Astrocyte (in vitro differentiated cells and primary cell): ENCODE results near the gene ADAM23. TPM values are rescaled to one million over a fixed set of nuclear protein-coding genes. Genes with fewer than 3 reads are reported as not detected.

Source experiments
- DNase-seq: peaks from one replicate; pipeline ENCODE4 v3.0.0-alpha.2; 2010; ENCODE audit warnings: low read depth
- FAIRE-seq: peaks from 2 replicates; lab custom pipeline; 2011; peaks lifted over from hg19 to GRCh38; lab: Jason Lieb, UNC
- H2AFZ ChIP-seq: 2 replicates; pipeline ENCODE4 v1.6.0; 2012; ENCODE audit warnings: low read depth, low read length, inconsistent platforms
- H3K27ac ChIP-seq: 2 replicates; pipeline ENCODE4 v1.5.1; 2011; ENCODE audit warnings: low read depth, low read length, inconsistent platforms
- H3K27me3 ChIP-seq: 2 replicates; pipeline ENCODE4 v1.6.0; 2011; ENCODE audit warnings: low read length, inconsistent platforms; ENCODE audit not compliant: insufficient read depth
- H3K36me3 ChIP-seq: 2 replicates; pipeline ENCODE4 v1.5.1; 2011; ENCODE audit warnings: low read length, inconsistent platforms; ENCODE audit not compliant: insufficient read depth
- H3K4me1 ChIP-seq: 2 replicates; pipeline ENCODE4 v1.5.1; 2011; ENCODE audit warnings: low read length, inconsistent platforms; ENCODE audit not compliant: insufficient read depth
- H3K4me2 ChIP-seq: 2 replicates; pipeline ENCODE4 v1.6.0; 2012; ENCODE audit warnings: low read length, inconsistent platforms
- H3K4me3 ChIP-seq: 2 replicates; pipeline ENCODE4 v1.5.1; 2011; ENCODE audit warnings: low read depth, mild to moderate bottlenecking, low read length, inconsistent platforms; ENCODE audit not compliant: insufficient read depth
- H3K79me2 ChIP-seq: 2 replicates; pipeline ENCODE4 v1.6.0; 2012; ENCODE audit warnings: mild to moderate bottlenecking, low read length, inconsistent platforms; ENCODE audit not compliant: insufficient read depth
- H3K9ac ChIP-seq: 2 replicates; pipeline ENCODE4 v1.6.0; 2012; ENCODE audit warnings: mild to moderate bottlenecking, low read length, inconsistent platforms
- H3K9me3 ChIP-seq: 2 replicates; pipeline ENCODE4 v1.5.1; 2012; ENCODE audit warnings: low read depth, mild to moderate bottlenecking, low read length, inconsistent platforms; ENCODE audit not compliant: insufficient read depth
- H4K20me1 ChIP-seq: 2 replicates; pipeline ENCODE4 v1.6.0; 2012; ENCODE audit warnings: low read length, inconsistent platforms; ENCODE audit not compliant: insufficient read depth
- H3K27ac Mint-ChIP-seq: one replicate; pipeline ENCODE4 v1.8.0; 2021; ENCODE audit warnings: mild to moderate bottlenecking, mixed read lengths; ENCODE audit not compliant: unreplicated experiment
- H3K27me3 Mint-ChIP-seq: one replicate; pipeline ENCODE4 v1.8.0; 2021; ENCODE audit warnings: low read depth, mixed read lengths; ENCODE audit not compliant: unreplicated experiment
- H3K36me3 Mint-ChIP-seq: one replicate; pipeline ENCODE4 v1.8.0; 2021; ENCODE audit warnings: low read depth, mixed read lengths; ENCODE audit not compliant: unreplicated experiment
- H3K4me1 Mint-ChIP-seq: one replicate; pipeline ENCODE4 v1.8.0; 2021; ENCODE audit warnings: low read depth, mixed read lengths; ENCODE audit not compliant: unreplicated experiment
- H3K4me3 Mint-ChIP-seq: one replicate; pipeline ENCODE4 v1.8.0; 2021; ENCODE audit warnings: mild to moderate bottlenecking, moderate library complexity, mixed read lengths; ENCODE audit not compliant: unreplicated experiment
- H3K9me3 Mint-ChIP-seq: one replicate; pipeline ENCODE4 v1.8.0; 2021; ENCODE audit warnings: mild to moderate bottlenecking, mixed read lengths; ENCODE audit not compliant: unreplicated experiment
- CTCF ChIP-seq: IDR thresholded peaks from 2 replicates; pipeline ENCODE4 v1.5.1; 2011; ENCODE audit warnings: low read depth, mild to moderate bottlenecking, inconsistent platforms, low read length, moderate library complexity; ENCODE audit not compliant: insufficient read depth
- EZH2 ChIP-seq: IDR thresholded peaks from 2 replicates; pipeline ENCODE4 v1.6.1; 2012; ENCODE audit warnings: mild to moderate bottlenecking, low read length, inconsistent platforms; ENCODE audit not compliant: insufficient read depth
- total RNA-seq: library from RNA; stranded (reverse); gene quantifications from 2 replicates; pipeline ENCODE4 v1.2.1, GENCODE V29; 2021

Gene ADAM23
- total RNA-seq, 1 donor from 2014 or later: 13.9 TPM

GRCh38 chr2:206586609-206587008, 143.3 kb downstream of the ADAM23 start:
- Histone ChIP-seq H3K36me3 (no peaks in the 10 kb centered on the region), H2AFZ (no peak overlapping the region), H3K4me2 (no peak overlapping the region), H3K27ac (no peak overlapping the region), H3K79me2 (no peaks in the 10 kb centered on the region), H4K20me1 (no peaks in the 10 kb centered on the region), H3K4me1 (peaks cover 6% of the 10 kb centered on the region), H3K9ac (no peak overlapping the region), H3K4me3 (no peak overlapping the region), H3K9me3 (no peaks in the 10 kb centered on the region), H3K27me3 (no peaks in the 10 kb centered on the region)
- Mint-ChIP-seq H3K4me3 (no peak overlapping the region), H3K27me3 (no peaks in the 10 kb centered on the region), H3K9me3 (no peaks in the 10 kb centered on the region), H3K4me1 (peaks cover 8% of the 10 kb centered on the region), H3K27ac (no peak overlapping the region), H3K36me3 (no peaks in the 10 kb centered on the region)
- FAIRE-seq (no peak), DNase-seq (no peak)
- no peak for TF ChIP-seq EZH2
- no peak for TF ChIP-seq CTCF

- H3K27me3 Mint-ChIP-seq: no peaks in the 10 kb centered on the region
- Histone ChIP-seq H3K4me1 (no peaks in the 10 kb centered on the region), H3K79me2 (no peaks in the 10 kb centered on the region), H2AFZ (no peak overlapping the region), H4K20me1 (no peaks in the 10 kb centered on the region), H3K9me3 (no peaks in the 10 kb centered on the region), H3K4me2 (no peak overlapping the region), H3K36me3 (no peaks in the 10 kb centered on the region), H3K27me3 (no peaks in the 10 kb centered on the region), H3K9ac (no peak overlapping the region), H3K4me3 (no peak overlapping the region), H3K27ac (no peak overlapping the region)
- peaks cover 1% of the 10 kb centered on the region for H3K36me3 Mint-ChIP-seq
- H3K4me1 Mint-ChIP-seq: no peaks in the 10 kb centered on the region
- no peak overlapping the region for H3K4me3 Mint-ChIP-seq
- FAIRE-seq (no peak), DNase-seq (no peak)
- H3K9me3 Mint-ChIP-seq: no peaks in the 10 kb centered on the region
- TF ChIP-seq CTCF (no peak), EZH2 (no peak)
- no peak overlapping the region for H3K27ac Mint-ChIP-seq
Measured at GRCh38 chr2:206597717-206598218, 154.4 kb downstream of the ADAM23 start.

- Histone ChIP-seq H2AFZ (no peak overlapping the region), H3K27ac (no peak overlapping the region), H3K4me1 (no peaks in the 10 kb centered on the region), H3K27me3 (no peaks in the 10 kb centered on the region), H4K20me1 (no peaks in the 10 kb centered on the region), H3K79me2 (no peaks in the 10 kb centered on the region), H3K4me3 (no peak overlapping the region), H3K9me3 (no peaks in the 10 kb centered on the region), H3K9ac (no peak overlapping the region), H3K36me3 (no peaks in the 10 kb centered on the region), H3K4me2 (no peak overlapping the region)
- Mint-ChIP-seq H3K4me3 (no peak overlapping the region), H3K27ac (no peak overlapping the region), H3K9me3 (no peaks in the 10 kb centered on the region), H3K4me1 (no peaks in the 10 kb centered on the region), H3K27me3 (no peaks in the 10 kb centered on the region), H3K36me3 (no peaks in the 10 kb centered on the region)
- FAIRE-seq: no peak
- DNase-seq: no peak
- TF ChIP-seq CTCF (no peak), EZH2 (no peak)
Measured at GRCh38 chr2:206603243-206603642, 159.9 kb downstream of the ADAM23 start.
